NCI-H187 (cell line): ENCODE measurements around the gene RPS15A.
"Not testable (repeated sequence)": the region's sequence is repeated elsewhere in the genome, so short reads cannot be mapped to it uniquely, and the experiment has no call there.

Experiments used
- DNase-seq, 2 experiments: peaks; one replicate each; lab custom pipeline; 2025; lab: John Stamatoyannopoulos, UW

RPS15A gene

DNA sequence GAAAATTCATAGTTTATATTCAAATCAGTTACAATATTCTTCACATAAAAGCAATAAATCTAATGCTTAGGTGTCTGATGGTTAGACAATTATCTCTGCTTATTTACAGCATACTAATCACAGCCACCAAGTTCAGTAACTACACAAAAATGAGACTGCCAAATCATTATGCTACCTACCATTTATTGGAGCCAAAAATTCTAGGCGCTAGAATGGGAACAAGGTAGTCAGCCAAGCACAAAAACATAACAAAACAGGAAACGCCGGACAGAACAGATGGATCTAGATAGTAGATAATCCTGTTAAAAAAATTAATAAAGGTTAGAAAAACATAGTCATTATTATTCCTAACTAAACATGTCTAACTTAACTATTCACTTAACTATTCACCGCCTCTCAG, 7.6 kb upstream of the RPS15A start:
- DNase-seq: no peak

- DNase-seq: no peak
Observed at GRCh38 chr16:18796377-18796776, 6.2 kb upstream of the RPS15A start.

GRCh38 chr16:18792836-18793433, 2.8 kb upstream of the RPS15A start:
- DNase-seq: no peak

DNA sequence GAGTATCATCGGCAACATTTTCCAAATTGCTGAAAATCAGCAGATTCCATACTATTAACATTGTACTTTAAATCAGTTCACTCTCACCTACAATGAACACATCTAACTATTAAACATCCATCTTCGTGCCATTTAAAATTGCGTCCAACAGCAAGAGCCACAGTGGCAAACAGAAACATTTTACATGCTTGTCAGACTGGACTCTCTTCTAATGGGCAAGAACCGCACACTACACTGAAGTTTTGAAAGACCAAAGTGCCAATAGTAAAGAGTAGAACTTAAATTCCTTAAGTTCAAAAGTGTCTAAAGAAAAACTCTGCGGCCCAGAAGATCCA, 652 bp downstream of the RPS15A start:
- DNase-seq: no peak

GRCh38 chr16:18788828-18789514, 1.2 kb downstream of the RPS15A start:
- DNase-seq: no peak

GRCh38 chr16:18784917-18785623, 5.1 kb downstream of the RPS15A start:
- DNase-seq: no peak

DNA sequence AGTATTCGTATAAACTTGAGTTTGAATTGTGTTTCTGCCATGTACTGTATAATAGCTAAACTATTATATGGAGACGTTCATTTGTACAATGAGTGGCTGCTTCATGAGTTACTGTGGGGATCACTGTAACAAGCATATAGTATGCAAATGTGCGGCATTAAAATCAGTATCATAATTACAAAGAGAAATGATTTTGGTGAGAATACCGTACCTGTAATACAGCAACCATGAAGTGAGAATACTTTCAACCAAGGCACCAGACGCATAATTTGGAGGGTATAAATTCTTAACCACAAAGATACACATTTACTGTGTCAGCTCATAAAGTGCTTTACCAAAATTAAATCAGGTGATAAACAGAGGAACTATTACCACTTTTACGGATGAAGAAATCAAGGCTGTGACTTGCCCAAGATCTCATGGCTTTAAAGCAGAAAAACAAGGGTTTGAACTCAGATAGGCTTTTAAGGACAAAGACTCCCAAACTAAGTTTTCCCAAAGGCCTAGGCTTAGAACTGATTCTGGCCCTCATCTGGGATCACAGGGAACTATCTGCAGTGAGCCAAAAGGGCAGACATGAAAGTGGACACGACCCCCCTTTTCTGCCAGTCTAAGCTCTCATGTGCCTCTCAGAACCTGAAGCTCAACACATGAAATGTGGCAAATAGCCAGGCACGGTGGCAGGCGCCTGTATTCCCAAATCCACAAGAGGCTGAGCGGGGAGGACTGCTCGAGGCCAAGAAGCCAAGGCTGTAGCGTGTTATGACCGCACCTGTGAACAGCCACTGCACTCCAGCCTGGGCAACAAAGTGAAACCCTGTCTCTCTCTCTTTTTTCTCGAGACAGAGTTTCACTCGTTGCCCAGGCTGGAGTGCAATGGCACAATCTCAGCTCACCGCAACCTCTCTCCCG, 6.4 kb downstream of the RPS15A start:
- no peak for DNase-seq

DNA sequence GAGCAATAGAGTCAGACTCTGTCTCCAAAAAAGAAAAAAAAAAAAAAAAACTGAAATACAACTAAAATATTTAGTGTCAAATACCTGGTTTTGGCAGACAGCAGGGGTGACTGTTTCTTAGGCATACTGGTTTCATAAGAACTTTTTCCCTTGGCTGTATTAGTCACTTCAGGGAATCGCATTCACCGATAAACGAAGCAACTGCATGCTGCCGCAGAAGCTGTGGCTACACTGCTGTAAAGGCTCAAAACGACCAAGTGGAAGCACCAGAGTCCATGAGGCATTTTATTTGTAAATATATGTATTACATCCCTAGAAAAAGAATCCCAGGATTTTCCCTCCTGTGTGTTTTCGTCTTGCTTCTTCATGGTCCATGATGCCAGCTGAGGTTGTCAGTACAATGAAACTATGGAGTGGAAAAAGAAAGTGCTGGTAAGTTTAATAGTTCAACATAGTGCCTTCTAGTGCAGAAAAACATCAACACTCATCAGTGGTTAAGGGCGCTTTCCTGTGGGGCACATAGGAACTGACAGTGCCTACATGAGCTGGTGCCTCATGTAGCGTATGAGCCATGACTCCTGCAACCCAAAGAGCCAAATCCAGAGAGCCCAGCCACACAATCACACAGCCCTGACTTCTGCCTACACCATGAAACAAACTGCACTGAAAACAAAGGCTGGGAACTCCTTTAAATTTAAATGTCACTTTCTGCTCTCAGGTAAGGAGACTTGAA, 7.3 kb downstream of the RPS15A start:
- no peak for DNase-seq

- DNase-seq: not testable (repeated sequence)
Observed at GRCh38 chr16:18781232-18781631, 8.9 kb downstream of the RPS15A start.

GRCh38 chr16:18780460-18781026, 9.6 kb downstream of the RPS15A start:
- not testable (repeated sequence) for DNase-seq

- not testable (repeated sequence) for DNase-seq
Observed at GRCh38 chr16:18777664-18778063, 12.5 kb downstream of the RPS15A start.

DNA sequence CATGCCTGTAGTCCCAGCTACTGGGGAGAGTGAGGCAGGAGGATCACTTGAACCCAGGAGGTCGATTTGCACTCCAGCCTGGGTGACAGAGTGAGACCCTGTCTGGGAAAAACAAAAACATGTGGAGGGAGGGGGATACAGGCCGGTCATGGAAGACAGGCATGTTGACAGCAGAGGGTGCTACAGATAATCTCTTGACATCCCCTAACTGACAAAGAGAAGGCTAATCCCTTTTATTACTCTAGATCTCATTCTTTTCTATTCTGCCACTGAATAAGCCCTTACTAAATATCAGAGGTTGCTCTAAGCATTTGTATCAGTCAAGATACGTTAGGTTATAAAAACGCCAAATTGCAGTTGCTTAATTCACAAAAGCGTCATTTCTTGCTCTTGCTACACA, 13.8 kb downstream of the RPS15A start:
- DNase-seq: not testable (repeated sequence)

DNA sequence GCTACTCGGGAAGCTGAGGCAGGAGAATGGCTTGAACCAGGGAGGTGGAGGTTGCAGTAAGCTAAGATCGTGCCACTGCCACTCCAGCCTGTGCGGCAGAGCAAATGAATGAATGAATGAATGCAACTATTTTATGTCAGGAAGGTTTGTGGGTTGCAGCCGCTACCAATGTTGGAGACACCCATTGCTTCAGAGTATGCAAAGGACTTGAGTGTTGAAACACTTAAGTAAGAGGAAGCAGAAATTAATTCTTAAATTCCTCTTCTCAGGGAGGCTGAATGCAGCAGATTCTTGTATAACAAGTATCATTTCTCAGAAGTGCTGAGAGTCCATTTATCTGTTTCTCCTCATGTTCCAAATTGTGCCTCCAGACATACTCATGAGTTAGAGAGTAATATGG, 15.5 kb downstream of the RPS15A start:
- DNase-seq: not testable (repeated sequence)

DNA sequence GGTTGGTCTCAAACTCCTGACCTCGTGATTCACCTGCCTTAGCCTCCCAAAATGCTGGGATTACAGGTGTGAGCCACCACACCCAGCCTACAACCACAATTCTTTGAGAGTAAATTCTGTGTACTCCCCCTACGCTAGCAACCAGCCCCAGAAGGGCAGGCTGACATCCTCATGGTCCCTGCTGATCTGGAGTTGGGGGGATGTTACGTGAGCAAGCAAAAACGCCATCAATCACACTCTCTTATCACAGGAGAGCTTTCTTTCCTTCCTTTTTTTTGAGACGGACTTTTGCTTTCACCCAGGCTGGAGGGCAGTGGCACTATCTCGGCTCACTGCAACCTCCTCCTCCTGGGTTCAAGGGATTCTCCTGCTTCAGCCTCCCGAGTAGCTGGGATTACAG, 18.0 kb downstream of the RPS15A start:
- DNase-seq: not testable (repeated sequence)

DNA sequence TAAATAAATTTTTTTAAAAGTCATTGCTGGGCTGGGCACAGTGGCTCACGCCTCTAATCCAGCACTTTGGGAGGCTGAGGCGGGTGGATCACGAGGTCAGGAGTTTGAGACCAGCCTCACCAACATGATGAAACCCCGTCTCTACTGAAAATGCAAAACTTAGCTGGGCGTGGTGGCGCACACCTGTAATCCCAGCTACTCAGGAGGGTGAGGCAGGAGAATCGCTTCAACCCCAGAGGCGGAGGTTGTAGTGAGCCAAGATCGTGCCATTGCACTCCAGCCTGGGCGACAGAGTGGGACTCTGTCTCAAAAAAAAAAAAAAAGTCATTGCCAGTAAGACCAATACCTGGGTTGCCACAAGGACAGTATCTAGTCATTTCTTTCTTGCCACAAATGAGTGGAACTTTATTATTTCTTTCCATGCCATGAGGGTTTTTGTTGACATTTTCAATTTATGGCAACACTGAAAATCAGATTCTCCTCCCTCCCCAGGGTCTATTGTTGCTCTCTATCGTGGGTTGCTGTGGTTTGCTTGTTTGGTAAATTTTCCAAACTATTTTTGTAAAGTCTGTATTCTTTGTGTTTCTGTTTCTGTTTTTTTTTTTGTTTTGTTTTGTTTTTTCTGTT, 19.7 kb downstream of the RPS15A start:
- DNase-seq: not testable (repeated sequence)

- not testable (repeated sequence) for DNase-seq
Observed at GRCh38 chr16:18767217-18767616, 22.9 kb downstream of the RPS15A start.

DNA sequence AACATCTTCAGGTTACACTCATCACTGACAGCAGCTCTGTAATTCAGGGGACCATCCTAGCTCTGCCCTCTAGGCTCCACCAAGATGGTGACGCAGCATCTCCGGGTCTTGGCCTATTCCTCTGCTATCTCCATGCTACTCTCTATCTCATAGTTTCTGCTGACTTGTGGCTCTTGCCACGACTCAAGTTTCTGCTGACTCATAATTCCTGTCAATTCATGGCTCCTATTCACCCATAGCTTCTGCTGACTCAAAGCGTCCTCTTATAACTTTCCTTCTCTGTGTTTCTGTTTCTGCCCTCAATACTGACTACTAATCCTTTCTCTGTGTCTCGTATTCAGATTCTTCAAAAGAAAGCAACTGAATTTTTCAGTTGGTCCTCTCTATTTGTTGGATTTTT, 27.4 kb downstream of the RPS15A start:
- not testable (repeated sequence) for DNase-seq

DNA sequence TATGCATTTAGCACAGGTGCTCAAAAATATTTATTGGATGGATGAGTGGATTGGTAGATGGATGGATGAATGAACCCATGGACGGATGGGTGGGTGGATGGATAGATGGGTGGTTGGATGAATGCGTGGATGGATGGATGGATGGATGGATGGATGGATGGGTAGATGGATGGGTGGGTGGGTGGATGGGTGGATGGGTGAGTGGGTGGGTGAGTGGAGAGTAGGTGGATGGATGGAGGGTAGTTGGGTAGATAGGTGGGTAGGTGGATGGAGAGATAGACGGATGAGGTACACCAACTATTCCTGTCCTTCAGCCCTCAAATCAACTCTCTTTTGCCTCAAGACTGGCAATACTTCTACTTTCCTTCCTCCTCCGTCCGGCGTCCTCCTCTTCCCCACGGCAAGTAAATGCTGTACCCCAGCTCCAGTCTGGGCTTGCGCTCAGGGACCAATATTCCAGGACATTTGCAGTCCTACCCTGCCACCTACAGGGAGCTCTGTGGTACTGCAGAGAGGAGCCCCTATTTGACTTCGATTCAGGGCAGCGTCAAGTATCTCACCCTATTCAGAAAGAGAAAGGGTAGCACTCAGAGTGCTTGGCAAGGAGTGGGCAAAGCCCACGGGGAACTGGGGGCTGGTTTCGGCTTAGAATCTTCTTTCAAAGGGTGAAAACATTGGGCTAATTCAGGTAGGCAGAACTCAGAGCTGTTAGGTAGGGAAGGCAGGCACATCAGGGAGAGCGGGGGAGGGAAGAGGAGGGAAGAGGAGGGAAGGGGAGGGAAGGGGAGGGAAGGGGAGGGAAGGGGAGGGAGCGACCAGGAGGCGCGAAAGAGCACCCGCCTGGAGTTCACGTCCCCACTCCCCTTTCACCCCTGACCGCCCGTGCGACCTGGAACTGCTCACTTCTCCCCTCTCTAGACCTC, 30.3 kb downstream of the RPS15A start:
- not testable (repeated sequence) for DNase-seq

GRCh38 chr16:18757960-18758660, 32.0 kb downstream of the RPS15A start:
- DNase-seq: not testable (repeated sequence)
